Stimulated activated CD4-positive, alpha-beta T cell treated with anti-CD3 and anti-CD28 coated beads, Interleukin-4, amount 100 ng/mL, for 1 hour (primary cell): ENCODE results near the gene LCMT2.
"Not testable (repeated sequence)": the region's sequence is repeated elsewhere in the genome, so short reads cannot be mapped to it uniquely, and the experiment has no call there.

Experiments
- DNase-seq: peaks from one replicate; pipeline ENCODE4 v3.0.0-alpha.2; 2020

The LCMT2 gene

DNA sequence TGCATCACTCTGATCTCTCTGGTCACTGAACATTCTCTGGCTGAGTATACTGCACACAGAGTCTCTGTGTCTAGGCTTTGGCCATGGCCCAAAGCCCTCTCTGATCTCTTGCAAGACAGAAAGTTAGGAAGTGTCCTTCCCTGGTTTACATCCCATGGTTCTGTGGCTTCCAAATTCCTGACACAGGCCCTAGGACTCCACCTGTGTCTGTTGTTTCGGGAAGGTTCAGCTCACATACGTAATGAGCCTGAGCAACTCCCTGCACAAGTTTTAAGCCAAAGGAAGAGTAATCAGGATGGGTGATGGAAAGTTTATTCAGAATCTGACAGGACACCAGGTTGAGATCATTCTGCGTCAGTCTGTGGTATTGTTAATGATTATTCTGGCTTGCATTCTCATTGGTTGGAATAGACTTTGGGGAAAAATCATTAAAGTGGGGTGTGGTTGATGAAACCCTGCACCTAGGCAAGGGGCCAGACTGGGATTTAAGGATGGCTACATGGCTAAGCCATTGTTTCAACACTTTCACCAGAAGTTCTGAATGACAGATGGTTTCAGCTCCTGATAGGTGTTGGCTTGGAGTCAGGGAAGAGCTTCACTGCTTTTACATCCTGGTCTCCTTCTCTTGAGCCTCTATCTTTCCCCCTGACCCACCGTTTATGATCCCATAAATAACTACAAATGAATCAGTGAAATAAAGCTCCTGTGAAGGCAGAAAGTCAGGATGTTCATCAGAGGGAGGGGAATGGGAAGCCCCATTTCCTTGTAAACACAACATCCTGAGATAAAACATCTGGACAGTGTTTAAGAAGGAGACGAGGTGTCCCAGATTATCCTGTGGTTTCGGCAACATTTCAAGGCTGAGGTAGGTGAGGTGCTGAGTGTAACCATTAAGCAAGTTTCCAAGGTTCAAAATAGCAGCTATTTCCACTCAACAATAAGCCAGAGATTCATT lies 14.1 kb downstream of the LCMT2 start:
- no peak for DNase-seq

DNA sequence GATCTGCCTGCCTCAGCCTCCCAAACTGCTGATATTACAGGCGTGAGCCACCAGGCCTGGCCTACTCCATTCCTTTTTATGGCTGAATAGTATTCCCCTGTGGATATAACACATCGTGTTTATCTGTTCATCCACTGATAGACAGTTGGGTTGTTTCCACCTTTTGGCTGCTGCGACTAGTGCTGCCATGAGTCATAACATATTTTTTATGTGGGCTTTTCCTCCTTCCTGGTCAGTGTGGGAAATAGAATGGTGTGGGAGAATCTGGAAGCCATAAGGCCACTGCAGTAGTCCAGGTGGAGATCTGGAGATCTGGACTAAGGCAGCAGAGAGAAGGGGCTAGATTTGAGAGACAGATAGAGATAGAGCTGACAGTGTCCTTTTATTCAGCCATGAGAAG lies 16.2 kb downstream of the LCMT2 start:
- no peak for DNase-seq

DNA sequence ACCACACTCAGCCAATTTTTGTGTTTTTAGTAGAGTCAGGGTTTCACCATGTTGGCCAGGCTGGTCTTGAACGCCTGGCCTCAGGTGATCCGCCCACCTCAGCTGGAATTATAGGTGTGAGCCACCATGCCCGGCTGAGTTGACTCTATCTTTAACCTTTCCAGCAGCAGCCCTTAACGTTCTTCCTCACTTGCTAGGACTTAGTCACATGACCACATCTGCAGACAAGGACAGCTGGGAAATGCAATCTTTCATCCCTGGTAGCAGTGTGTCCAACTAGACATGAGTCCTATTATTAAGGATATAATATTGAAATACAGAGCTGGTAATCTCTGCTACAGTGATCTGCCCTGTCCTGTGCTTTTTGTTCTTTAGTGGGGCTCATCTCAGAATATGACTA lies 18.0 kb downstream of the LCMT2 start:
- no peak for DNase-seq

DNA sequence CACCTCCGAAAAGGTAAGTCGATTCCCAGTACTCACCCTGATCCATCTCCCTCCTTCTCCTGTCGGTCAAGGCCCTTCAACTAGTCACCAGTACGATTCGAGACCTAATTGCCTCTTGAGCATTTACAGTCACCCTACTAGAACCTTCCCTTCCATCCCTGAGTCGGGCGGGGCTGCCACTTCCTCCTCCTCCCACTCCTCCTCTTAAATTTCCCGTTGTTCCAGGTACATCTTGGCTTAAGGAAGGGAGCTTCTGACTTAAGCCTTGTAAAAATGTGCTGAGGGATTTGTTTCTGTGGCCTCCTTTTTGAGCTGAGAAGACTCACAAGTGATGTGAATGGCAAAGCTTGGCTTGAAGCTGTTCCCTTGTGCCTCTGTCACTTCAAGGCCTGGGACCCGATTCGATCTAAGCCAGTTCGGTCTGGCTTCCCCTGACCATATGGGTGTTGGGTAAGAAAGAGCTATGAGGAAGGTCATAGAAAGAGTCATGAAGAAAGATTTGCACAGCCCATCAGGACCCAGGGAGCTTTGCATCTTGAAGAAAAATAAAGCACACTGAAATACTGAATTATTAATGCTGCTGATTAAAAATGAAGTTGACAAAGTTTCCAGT lies 28.1 kb downstream of the LCMT2 start, which contains the start of gene TGM7:
Gene TGM7 (minus strand): TSS at position 51 of the 613 bp plus-strand sequence.
- DNase-seq = no peak

DNA sequence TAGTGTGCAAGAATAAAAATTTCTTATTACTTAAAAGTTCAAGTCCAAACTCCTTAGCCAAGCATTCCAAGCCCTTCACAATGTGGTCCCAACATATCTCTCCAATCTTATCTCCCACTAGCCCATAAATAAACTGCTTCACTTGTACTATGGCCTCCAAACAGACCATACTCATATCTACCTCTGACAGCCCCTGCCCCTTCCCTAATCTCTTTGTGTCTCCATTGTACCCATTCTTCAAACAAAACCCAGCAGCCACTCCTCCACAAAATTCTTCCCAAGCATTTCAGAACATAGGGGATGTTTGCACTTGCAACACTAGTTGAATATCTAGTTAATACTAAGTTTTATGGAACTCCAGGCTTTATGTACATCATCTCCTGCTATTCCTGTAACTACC lies 30.5 kb downstream of the LCMT2 start:
- DNase-seq = no peak

DNA sequence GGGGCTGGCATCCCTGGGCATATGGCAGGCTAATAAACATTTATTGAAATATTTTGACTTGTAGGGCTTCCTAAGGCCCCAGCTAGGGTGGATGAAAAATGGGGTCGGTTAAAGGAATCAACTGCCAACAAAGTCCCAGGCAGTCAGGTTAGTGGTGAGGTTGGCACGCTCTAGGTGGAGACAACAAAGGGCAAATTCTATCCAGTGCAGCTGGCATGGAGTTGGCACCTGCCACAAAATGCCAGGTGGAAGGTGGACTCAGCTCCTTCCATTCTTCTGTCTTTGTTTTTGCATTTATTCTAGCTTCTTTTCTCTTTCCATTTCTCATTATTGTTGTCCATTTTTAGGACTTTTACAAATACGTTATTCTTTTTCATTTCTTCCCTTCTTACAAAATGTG lies 31.0 kb downstream of the LCMT2 start:
- DNase-seq = no peak

DNA sequence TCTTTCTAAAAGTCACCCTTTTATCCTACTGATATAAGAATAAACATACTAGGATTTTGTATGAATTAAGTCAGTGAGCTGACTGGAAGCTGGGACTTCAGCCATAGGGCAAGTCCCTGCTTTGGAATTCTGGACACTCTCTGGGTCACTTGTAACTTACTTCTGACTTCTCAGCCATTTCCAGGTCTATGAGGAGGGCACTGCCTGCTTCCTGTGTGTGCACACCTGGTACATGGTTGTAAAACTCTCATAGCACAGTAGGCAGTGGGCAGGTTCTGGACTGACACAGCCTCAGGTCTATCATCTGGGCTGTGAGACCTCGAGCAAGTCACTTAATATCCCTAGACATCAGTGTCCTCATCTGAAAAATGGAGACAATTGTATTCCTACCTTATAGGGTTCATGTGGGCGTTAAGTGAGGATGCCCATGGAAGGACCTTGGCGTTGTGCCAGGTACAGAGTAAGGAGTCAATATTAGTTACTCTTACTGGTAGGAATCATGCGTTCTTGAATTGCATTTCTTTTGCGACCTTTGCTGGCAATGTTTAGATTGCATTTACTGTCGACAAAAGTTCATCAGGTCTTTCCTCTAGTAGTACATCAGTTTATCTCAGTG lies 36.2 kb downstream of the LCMT2 start:
- DNase-seq = no peak

DNA sequence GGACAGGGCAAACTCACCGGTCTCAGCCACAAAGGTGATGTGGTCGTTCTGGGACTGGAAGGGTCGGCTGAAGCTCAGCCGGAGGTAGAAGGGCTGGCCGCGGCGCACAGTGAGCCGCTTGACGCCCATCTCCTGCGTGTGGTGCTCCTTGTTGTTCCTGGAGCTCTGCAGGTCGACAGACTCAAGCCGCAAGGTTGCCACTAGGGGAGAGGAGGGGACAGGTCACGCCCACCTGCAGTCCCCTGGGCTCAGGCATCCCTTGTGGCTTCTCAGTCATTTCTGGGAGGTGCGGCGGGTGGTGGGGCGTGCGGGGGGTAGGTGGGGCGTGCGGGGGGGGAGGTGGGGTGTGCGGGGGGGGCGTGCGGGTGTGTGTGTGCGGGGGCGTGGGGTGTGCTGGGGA lies 36.9 kb downstream of the LCMT2 start:
- no peak for DNase-seq

DNA sequence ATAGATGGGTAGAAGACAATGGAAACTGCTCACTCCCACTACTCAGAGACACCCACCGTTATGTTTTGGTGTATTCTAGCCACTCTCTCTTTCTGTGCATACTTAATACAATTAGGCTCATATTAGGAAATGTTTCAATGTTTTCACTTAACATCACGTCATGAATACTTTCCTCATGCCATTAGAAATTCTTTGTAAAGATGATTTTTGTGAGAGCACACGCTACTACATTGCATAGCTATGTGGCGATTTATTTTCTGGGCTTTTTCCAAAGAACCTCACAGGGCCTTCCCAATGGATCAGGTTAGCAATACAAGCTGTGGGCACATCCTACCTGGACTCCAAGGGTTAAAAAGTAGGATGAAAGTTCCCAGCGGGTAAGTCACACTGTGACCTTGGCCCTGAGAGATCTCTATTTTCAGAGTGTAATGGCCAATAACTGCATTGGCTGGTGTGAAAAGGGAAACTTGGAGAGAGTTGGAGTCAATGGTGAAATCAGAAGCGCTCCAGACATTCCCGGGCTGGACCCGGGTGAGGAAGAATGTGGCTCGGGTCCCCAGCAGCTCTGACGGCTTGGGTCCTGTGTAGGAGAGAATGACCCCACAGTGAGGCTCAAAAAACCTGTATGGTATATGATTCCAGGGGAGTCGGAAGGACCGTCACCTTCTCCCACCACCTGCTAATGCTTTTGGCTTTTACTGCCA lies 37.8 kb downstream of the LCMT2 start:
- DNase-seq = no peak

DNA sequence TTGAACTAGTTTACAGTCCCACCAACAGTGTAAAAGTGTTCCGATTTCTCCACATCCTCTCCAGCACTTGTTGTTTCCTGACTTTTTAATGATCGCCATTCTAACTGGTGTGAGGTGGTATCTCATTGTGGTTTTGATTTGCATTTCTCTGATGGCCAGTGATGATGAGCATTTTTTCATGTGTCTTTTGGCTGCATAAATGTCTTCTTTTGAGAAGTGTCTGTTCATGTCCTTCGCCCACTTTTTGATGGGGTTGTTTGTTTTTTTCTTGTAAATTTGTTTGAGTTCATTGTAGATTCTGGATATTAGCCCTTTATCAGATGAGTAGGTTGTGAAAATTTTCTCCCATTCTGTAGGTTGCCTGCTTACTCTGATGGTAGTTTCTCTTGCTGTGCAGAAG lies 40.7 kb downstream of the LCMT2 start:
- not testable (repeated sequence) for DNase-seq

DNA sequence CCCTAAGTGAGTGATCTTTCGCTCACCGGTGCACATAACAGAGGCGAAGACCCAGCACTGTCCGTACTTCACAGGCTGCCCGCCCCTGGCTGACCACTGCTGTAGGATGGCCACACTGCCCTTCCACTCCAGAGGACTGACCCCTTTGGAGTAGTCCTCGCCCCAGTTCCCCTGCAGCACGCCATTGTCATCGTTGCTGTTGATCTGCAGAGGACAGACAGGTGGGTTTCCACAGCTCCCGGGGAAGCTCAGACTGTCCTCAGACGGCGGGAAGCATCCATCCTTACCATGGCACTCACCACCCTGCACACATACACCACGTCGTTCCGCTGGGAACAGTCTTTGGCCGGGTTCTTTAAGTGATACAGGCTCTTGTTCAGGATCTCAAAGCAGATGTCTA lies 43.1 kb downstream of the LCMT2 start:
- DNase-seq = no peak

DNA sequence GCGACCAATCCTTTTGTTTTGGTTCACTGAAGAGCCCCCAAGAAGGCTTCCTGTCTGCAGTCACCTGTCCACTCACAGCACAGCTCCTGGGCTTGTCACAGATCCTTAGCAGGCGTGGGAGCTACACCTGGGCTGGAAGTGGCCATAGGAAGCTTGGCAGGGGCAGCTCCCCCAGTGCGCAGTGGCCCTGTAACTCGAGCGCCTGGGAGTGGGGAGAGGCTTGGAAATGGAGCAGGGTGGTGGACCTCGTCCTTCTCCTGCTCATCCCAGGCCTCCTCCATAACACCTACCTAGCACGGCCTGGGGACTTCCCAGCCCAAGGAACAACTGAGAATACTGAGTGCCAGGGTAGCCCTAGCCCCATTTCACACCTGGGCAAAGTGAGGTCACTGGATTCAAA lies 44.3 kb downstream of the LCMT2 start:
- no peak for DNase-seq

DNA sequence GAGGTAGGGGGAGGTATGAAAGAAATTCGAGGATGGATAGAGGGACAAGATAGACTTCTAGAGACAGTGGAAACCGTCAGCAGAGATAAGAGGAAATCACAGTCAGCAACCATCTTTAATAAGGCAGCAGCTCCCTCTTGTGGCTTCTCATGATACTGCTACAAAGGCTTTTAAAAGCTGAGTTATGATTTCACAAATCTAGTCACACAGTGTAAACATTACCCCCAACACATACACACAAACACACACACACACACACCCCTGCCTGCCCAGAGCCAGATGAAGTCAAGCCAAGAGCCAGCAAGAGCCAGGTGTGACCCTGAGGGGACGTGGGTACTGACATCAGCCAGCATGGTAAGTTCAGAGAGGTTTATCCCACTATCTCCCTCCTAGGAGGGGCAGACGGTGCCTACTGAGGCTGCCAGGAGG lies 44.8 kb downstream of the LCMT2 start:
- DNase-seq = peak; percentile 16

DNA sequence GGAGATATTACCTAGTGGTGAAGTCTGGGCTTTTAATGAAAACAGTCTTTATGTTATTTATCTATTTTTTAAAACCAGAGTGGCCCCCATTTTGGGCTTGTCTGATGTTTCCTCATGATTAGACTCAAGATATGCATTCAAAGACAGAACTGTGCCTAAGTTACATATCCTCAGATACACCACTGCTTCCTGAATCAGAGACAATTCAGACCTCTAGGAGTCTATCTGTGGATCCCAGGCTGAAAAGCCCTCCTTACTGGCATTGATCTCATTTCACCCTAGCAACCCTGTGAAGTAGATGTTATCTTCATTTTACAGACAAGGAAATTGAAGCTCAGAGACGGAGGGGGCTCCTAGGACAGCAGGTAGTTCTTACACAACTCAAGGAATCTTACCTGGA lies 46.8 kb downstream of the LCMT2 start:
- no peak for DNase-seq

DNA sequence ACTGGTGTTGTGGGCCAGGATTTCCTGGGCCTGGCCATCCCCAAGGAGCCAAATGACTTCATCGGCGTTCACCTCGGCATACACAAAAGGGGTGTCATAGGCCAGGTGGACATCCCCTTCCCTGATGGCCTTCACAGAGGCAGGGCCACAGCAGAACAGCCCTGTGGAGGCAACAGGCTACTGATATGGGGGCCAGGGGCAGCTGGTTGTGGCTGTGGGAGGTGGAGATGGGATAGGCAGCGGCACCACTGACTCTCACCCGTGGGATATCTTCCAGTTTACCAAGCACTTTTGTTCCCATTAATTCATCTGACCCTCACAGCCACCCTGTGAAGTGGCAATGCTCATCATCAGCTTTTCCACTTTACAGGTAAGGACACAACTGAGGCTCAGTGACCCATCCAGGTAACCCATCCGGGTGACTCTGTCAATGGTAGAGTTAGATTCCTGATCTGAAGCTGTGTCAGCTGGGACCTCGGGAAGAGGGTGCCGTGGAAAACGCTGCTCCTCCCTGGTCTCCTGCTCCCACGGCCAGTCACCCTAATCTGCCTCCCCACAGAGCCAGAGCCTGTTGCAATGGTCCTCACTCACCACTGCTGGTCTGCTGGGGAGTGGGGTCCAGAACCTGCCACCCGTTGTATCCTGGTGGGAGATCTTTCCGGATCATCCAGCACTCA lies 48.3 kb downstream of the LCMT2 start:
- DNase-seq = no peak

DNA sequence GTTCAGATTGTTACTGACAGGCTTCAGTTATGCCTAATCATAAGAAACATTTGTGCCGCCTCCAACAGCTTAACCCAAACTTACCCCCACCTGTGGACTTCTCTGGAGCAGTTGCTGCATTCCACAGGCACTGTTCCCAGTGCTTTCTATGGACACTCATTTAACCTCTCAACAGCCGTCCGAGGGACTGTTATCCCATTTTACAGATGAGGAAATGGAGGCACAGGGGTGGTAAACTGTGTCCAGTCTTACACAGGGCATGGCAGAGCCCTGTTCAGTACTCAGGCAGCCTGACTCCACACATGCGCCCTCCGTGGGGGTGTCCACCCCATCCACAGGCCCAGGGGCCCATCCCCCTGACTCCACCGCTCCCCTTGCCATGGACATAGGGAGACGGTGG lies 49.4 kb downstream of the LCMT2 start:
- no peak for DNase-seq

DNA sequence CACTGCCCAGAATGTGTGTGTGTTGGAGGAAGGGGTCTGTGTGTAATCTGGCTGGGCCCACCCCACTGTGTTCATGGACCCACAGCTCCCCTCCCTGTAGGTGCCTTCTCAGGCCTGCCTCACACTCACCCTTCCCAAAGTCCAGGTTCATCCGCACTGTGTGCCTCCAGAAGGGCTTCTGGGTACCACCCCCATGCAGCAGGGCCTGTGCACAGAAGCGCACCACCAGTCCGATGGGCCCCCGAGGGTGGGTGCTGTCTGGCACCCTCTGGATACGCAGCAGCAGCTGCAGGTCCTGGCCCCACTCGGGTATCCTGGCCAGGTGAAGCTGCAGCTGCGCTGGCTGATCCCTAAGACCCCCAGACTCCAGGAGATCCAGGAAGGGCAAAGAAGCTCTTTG lies 50.9 kb downstream of the LCMT2 start:
- DNase-seq = no peak

DNA sequence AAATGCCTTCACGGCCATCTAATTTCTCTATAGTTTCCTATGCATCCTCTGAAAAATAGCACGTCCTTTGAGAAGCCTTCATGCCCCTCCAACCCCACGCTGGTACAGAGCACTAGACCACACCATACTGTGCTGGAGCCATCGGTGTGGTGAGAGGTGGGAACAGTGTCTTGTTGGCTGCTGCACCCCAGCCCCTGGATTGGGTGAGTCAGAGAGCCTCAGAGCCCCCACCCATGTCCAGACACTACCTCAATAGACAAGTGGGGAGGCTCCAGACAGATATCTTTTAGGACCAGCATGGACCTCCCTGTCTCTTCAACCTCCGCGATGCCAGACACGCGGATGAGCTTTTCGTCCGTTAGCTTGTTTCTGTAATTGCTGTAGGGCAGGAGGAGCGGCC lies 51.5 kb downstream of the LCMT2 start:
- no peak for DNase-seq

DNA sequence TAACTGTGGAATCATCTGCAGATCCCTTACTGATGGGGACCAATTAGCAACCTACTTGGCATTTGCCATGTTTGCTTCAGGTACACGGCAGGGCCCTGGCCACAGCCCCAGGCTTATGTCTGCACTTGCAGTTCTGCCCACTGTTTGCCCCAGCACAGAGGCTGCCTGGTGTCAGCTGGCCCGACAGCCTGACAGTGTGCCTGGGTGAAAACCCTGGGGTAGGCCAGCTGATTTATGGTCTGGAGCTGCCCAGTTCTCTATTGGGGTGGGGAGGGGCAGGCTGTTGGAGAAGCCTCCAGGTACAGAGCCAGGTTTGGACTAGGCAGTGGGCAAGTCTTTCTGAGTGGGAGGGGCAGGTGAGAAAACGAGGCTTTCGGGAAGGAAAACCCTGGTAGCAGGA lies 52.5 kb downstream of the LCMT2 start:
- no peak for DNase-seq

DNA sequence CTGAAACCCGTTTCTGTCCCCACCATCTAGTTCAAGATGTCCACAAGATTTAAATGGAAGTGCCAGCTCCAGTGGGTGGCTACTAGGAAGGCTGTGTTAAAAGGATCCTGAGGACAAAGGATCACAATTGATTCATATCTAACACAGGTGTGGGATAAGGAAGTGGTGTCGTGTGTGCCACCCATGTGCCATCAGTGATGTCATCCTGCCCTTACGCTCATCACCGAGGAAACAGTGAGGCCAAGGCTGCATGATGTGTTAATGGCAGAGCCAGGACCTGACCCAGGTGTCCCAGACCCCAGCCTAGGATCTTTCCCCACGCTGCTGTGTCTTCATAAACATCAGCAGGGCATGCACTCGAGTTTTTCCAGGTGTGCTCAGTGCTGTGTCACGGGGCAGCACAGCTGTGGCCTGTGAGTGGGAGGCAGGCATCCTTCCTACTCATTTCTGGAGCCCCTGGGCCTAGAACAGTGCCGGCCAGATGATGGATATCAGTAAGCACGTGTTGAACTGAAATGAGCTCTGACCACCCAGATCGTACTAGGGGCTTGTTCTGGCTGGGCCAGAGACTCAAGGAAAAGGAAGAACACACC lies 53.0 kb downstream of the LCMT2 start:
- no peak for DNase-seq

DNA sequence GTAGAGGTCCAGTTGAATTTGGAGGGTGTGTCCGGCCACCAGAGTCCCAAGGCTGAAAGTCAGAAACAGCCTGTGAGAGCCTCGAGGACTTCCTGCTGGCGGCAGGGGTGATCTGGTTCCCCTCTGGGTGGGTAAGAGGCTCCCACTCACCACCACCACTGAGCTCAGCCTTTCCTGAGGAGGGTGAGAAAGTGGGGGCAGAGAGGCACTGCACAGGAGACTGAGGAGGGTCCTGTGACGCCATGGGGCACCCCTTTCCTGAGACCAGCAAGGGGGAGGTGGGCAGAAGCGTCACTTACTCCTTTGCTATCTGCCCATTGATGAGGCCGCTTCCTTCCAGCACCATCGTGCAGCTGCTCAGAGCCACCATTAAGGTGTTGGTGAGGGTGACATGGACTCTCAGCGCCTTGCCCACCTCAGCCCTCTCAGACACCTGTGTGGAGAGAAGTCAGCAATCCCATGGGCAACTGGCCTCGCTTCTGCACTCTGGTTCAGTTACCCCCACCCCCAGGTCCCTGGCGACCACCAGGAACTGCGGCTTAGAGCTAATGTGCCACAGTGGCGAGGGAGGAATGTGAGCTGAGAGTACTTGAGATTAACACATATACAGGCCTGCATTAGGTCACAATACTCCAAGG lies 53.7 kb downstream of the LCMT2 start:
- DNase-seq = no peak
